Esophagus muscularis mucosa (tissue), 4 donors: ENCODE results near the gene PHAF1. TPM values are rescaled to one million over a fixed set of nuclear protein-coding genes. Genes with fewer than 3 reads are reported as not detected.

ENCODE experiments used
- DNase-seq: peaks from one replicate; pipeline ENCODE4 v3.0.0-alpha.2; 2017; ENCODE audit errors: extremely low spot score
- H3K27ac ChIP-seq, 4 donors: fragments of 200-600 bp; sonication (generic); replicated peaks in 1 of 4; 1 replicate in 3 of 4; 2 replicates in 1 of 4; pipeline ENCODE4 v1.5.1; 2016 to 2019; ENCODE audit warnings: mild to moderate bottlenecking in 1 of 4
- H3K27me3 ChIP-seq, 4 donors: fragments of 200-600 bp; sonication (generic); one replicate each; pipeline versions ENCODE4 v1.5.1 to v1.6.0; 2016 to 2019
- H3K36me3 ChIP-seq, 4 donors: fragments of 200-600 bp; sonication (generic); one replicate each; pipeline ENCODE4 v1.5.1; 2016 to 2019
- H3K4me1 ChIP-seq, 4 donors: fragments of 200-600 bp; sonication (generic); one replicate each; pipeline ENCODE4 v1.5.1; 2016 to 2019
- H3K4me3 ChIP-seq, 4 donors: fragments of 200-600 bp; sonication (generic); 1 replicate in 2 of 4; 2 replicates in 2 of 4; pipeline ENCODE4 v1.5.1; 2016 to 2019; ENCODE audit warnings: mild to moderate bottlenecking in 4 of 4, moderate library complexity in 1 of 4
- H3K9me3 ChIP-seq, 4 donors: fragments of 200-600 bp; sonication (generic); 1 replicate in 3 of 4; 2 replicates in 1 of 4; pipeline ENCODE4 v1.5.1; 2016 to 2019
- EP300 ChIP-seq: sonication (generic); formaldehyde crosslinking; IDR thresholded peaks from one replicate; pipeline ENCODE4 v1.6.1; 2017; ENCODE audit warnings: antibody characterized with exemption
- POLR2A ChIP-seq: fragments of 450-650 bp; IDR thresholded peaks from one replicate; pipeline ENCODE4 v1.6.1; 2017; ENCODE audit warnings: antibody characterized with exemption, moderate library complexity, mild to moderate bottlenecking, low read depth
- POLR2AphosphoS5 ChIP-seq, 2 donors: sonication (generic); formaldehyde crosslinking; IDR thresholded peaks; one replicate each; pipeline ENCODE4 v1.6.1; 2017; ENCODE audit warnings: antibody characterized with exemption in 2 of 2
- WGBS: methylation state at CpG from one replicate; pipeline ENCODE4 v1.1.5; 2018; 5-methylcytosine and 5-hydroxymethylcytosine counted together
- intact Hi-C: fragments of 100-400 bp; cut with DNase I; formaldehyde crosslinking; loops from one replicate; pipeline ENCODE4 v1.15.1; 2023
- total RNA-seq, 4 donors: library from RNA; depleted of rRNA; stranded (reverse); fragments of >200 nt; gene quantifications; one replicate each; pipeline versions ENCODE4 v1.1.0 to v1.2.1, GENCODE V29; 2016
- TF ChIP-seq, protein P1 (sequence below), 3 experiments: fragments of 200-600 bp in 2 of 3; fragments of 450-650 bp in 1 of 3; sonication (generic) in 2 of 3; IDR thresholded peaks; one replicate each; pipeline ENCODE4 v1.5.1; 2017 to 2019; ENCODE audit warnings: antibody characterized with exemption in 3 of 3, mild to moderate bottlenecking in 2 of 3, moderate library complexity in 1 of 3

Gene PHAF1
- total RNA-seq, 4 donors from 2014 or later: 11.4 to 23.7 (median 17.1) TPM

DNA sequence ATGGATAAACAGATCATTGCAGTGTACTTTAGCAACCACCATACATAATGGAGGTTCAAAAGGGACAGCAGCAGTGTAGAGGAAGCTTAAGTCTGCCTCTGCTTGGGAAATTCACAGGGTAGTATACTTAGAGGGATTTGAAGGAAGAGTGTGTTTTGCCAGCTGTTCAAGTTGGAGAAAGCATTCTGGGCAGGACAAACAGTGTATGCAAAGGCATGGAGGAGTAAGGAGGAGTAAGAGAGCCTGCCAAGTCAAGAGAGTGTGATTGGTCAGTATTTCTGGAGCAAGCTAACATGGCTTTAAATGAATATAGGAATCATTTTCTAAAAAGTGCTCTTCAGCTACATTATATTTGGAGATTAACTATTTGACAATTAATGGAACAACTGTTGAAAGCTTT, 22.9 kb upstream of the PHAF1 start:
- Histone ChIP-seq H3K4me3 (no peak overlapping the region), H3K27ac (no peak overlapping the region), H3K27me3 (no peaks in the 10 kb centered on the region), H3K36me3 (peaks cover 0 to 23% (median 18%) of the 10 kb centered on the region in 4 donors), H3K9me3 (no peaks in the 10 kb centered on the region), H3K4me1 (peaks cover 0 to 8% (median 6%) of the 10 kb centered on the region in 4 donors)
- intact Hi-C loops: no loop called here
- DNase-seq: no peak
- TF ChIP-seq POLR2A (no peak), POLR2AphosphoS5 (IDR thresholded peaks at IDR 0.05) (no peak), EP300 (no peak)
- TF ChIP-seq, protein P1, sequence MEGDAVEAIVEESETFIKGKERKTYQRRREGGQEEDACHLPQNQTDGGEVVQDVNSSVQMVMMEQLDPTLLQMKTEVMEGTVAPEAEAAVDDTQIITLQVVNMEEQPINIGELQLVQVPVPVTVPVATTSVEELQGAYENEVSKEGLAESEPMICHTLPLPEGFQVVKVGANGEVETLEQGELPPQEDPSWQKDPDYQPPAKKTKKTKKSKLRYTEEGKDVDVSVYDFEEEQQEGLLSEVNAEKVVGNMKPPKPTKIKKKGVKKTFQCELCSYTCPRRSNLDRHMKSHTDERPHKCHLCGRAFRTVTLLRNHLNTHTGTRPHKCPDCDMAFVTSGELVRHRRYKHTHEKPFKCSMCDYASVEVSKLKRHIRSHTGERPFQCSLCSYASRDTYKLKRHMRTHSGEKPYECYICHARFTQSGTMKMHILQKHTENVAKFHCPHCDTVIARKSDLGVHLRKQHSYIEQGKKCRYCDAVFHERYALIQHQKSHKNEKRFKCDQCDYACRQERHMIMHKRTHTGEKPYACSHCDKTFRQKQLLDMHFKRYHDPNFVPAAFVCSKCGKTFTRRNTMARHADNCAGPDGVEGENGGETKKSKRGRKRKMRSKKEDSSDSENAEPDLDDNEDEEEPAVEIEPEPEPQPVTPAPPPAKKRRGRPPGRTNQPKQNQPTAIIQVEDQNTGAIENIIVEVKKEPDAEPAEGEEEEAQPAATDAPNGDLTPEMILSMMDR (IDR thresholded peaks at IDR 0.05): no peak

DNA sequence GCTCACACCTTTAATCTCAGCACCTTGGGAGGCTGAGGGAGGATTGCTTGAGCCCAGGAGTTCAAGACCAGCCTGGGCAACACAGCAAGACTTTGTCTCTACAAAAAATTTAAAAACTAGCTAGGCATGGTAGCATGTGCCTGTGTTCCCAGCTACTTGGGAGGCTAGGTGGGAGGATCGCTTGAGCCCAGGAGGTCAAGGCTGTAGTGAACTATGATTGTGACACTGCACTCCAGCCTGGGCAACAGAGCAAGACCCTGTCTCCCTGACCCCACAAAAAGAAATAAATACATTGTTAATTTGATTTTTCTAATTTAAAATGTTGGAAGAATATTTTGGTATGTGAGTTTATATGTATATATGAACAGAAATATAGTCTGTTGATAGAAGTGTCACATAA, 22.4 kb upstream of the PHAF1 start:
- peaks cover 0 to 8% (median 6%) of the 10 kb centered on the region in 4 donors for H3K4me1 ChIP-seq
- intact Hi-C loops: no loop called here
- 87% methylated on average over 1 of the region's 1 CpG for WGBS

DNA sequence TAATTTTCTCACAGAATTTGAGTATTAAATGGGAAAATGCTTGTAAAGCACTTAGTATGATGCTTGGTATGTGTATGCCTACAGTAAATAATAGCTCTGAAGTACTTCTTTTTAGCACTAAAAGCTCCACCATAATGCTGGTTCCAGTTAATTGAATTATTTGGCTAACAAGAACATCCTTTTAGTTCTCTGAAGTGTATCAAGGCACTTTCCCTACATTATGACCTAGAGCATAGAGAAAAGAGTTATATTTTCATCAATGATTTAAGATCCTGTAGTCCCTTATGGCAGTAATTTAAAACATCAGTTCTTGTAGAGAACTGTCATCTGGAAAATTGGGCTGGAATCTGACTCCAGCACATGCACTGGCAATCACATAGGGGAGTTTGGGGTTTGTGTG, 21.9 kb upstream of the PHAF1 start:
- Histone ChIP-seq H3K4me1 (peaks cover 0 to 8% (median 6%) of the 10 kb centered on the region in 4 donors), H3K9me3 (no peaks in the 10 kb centered on the region), H3K36me3 (peaks cover 0 to 28% (median 20%) of the 10 kb centered on the region in 4 donors), H3K27ac (no peak overlapping the region), H3K4me3 (no peak overlapping the region), H3K27me3 (no peaks in the 10 kb centered on the region)
- TF ChIP-seq, protein P1 (IDR thresholded peaks at IDR 0.05): no peak
- no peak for TF ChIP-seq POLR2AphosphoS5 (IDR thresholded peaks at IDR 0.05)
- TF ChIP-seq EP300: no peak
- no peak for TF ChIP-seq POLR2A
- intact Hi-C loops: no loop called here
- no peak for DNase-seq

More for the DNA sequence above, 22.4 kb upstream of the PHAF1 start:
- H3K4me3 ChIP-seq: no peak overlapping the region
- H3K9me3 ChIP-seq: no peaks in the 10 kb centered on the region
- no peaks in the 10 kb centered on the region for H3K27me3 ChIP-seq
- H3K36me3 ChIP-seq: peaks cover 0 to 27% (median 20%) of the 10 kb centered on the region in 4 donors
- DNase-seq: no peak
- TF ChIP-seq, protein P1 (IDR thresholded peaks at IDR 0.05): no peak
- TF ChIP-seq POLR2A (no peak), EP300 (no peak), POLR2AphosphoS5 (IDR thresholded peaks at IDR 0.05) (no peak)
- no peak overlapping the region for H3K27ac ChIP-seq

DNA sequence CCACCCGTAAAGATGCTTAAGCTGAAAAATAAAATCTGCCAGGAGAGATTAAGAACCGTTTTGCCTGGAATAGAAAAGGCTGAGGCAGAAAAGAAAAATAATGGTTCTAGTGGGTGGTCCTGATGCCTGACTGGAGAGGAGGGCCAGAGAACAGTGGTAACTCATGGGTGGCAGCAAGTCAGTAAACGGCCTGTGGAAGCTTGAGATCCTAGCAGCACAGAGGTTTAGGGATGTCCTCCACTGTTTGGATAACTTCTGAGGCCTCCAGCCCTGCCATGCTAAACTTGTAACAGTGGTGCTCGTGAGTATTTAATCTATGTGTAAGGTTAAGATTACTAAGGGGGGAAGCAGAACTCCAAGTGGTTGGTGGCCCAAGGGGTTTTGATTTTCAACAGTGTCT, 21.2 kb upstream of the PHAF1 start:
- 67% methylated on average over 4 of the region's 4 CpGs for WGBS
- Histone ChIP-seq H3K4me1 (peaks cover 0 to 8% (median 6%) of the 10 kb centered on the region in 4 donors), H3K27me3 (no peaks in the 10 kb centered on the region), H3K9me3 (no peaks in the 10 kb centered on the region), H3K27ac (no peak overlapping the region), H3K36me3 (peaks cover 0 to 28% (median 14%) of the 10 kb centered on the region in 4 donors), H3K4me3 (no peak overlapping the region)
- intact Hi-C loops: no loop called here
- DNase-seq: no peak
- no peak for TF ChIP-seq POLR2A
- no peak for TF ChIP-seq POLR2AphosphoS5 (IDR thresholded peaks at IDR 0.05)
- TF ChIP-seq, protein P1 (IDR thresholded peaks at IDR 0.05): no peak
- no peak for TF ChIP-seq EP300

DNA sequence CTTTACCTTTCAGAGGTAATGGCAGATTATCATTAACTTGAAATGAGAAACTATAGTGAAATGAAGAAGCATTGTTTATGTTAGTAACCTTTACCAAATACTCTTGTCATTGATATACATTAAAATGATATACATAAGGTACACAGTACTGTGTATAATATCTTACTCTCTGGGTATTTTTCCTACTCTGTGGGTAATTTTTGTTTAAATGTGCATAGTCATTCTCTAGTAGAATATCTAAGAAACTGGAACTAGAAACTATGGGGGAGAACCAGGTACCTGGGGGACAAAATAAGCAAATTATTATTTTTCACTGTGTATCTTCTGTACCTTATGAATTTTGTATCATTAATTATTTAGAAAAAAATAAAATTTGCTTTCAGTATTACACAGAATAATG, 20.6 kb upstream of the PHAF1 start:
- DNase-seq: no peak
- intact Hi-C loops: no loop called here
- peaks cover 0 to 8% (median 6%) of the 10 kb centered on the region in 4 donors for H3K4me1 ChIP-seq
- H3K27ac ChIP-seq: no peak overlapping the region
- H3K27me3 ChIP-seq: no peaks in the 10 kb centered on the region
- no peaks in the 10 kb centered on the region for H3K9me3 ChIP-seq
- H3K4me3 ChIP-seq: no peak overlapping the region
- TF ChIP-seq, protein P1 (IDR thresholded peaks at IDR 0.05): no peak
- no peak for TF ChIP-seq POLR2AphosphoS5 (IDR thresholded peaks at IDR 0.05)
- no peak for TF ChIP-seq POLR2A
- no peak for TF ChIP-seq EP300
- peaks cover 0 to 25% (median 15%) of the 10 kb centered on the region in 4 donors for H3K36me3 ChIP-seq
